Neural crest cell (in vitro differentiated cells): ENCODE results near the gene TANC1. TPM values are rescaled to one million over a fixed set of nuclear protein-coding genes. Genes with fewer than 3 reads are reported as not detected.

ENCODE experiments used
- DNase-seq: peaks from one replicate; pipeline ENCODE4 v3.0.0; 2021; ENCODE audit warnings: low read depth, mixed read lengths, low spot score
- H3K27ac Mint-ChIP-seq: one replicate; pipeline ENCODE4 v1.8.0; 2021; ENCODE audit warnings: mild to moderate bottlenecking, mixed read lengths; ENCODE audit not compliant: unreplicated experiment
- H3K27me3 Mint-ChIP-seq: 2 replicates; pipeline ENCODE4 v1.8.0; 2021; ENCODE audit warnings: low read depth, mild to moderate bottlenecking, mixed read lengths
- H3K36me3 Mint-ChIP-seq: 2 replicates; pipeline ENCODE4 v1.8.0; 2021; ENCODE audit warnings: low read depth, mild to moderate bottlenecking, mixed read lengths
- H3K4me1 Mint-ChIP-seq: 2 replicates; pipeline ENCODE4 v1.8.0; 2021; ENCODE audit warnings: mixed read lengths
- H3K4me3 Mint-ChIP-seq: one replicate; pipeline ENCODE4 v1.8.0; 2021; ENCODE audit warnings: mild to moderate bottlenecking, mixed read lengths
- H3K9me3 Mint-ChIP-seq: 2 replicates; pipeline ENCODE4 v1.8.0; 2021; ENCODE audit warnings: mixed read lengths
- CTCF ChIP-seq: fragments of 200-600 bp; sonication (generic); conservative IDR thresholded peaks from 2 replicates; pipeline ENCODE4 v1.5.0; 2021; ENCODE audit warnings: antibody characterized with exemption, mild to moderate bottlenecking
- total RNA-seq: library from RNA; stranded (reverse); gene quantifications from 2 replicates; pipeline ENCODE4 v1.2.1, GENCODE V29; 2021

Gene TANC1
- total RNA-seq, 1 donor from 2014 or later, result 13.2 TPM

- DNase-seq, result no peak
- Mint-ChIP-seq H3K27ac (no peak overlapping the region), H3K27me3 (no peaks in the 10 kb centered on the region), H3K36me3 (no peaks in the 10 kb centered on the region), H3K4me3 (no peak overlapping the region), H3K9me3 (no peaks in the 10 kb centered on the region), H3K4me1 (peaks cover 47% of the 10 kb centered on the region)
- no peak for TF ChIP-seq CTCF
Measured at GRCh38 chr2:159153463-159153862, 185.0 kb downstream of the TANC1 start.

GRCh38 chr2:159153951-159154350 lies 185.5 kb downstream of the TANC1 start:
- no peak for DNase-seq
- H3K4me1 Mint-ChIP-seq, result peaks cover 47% of the 10 kb centered on the region
- H3K27me3 Mint-ChIP-seq, result no peaks in the 10 kb centered on the region
- H3K27ac Mint-ChIP-seq, result no peak overlapping the region
- no peak overlapping the region for H3K4me3 Mint-ChIP-seq
- TF ChIP-seq CTCF, result no peak
- no peaks in the 10 kb centered on the region for H3K36me3 Mint-ChIP-seq
- no peaks in the 10 kb centered on the region for H3K9me3 Mint-ChIP-seq

GRCh38 chr2:159154366-159154765 lies 185.9 kb downstream of the TANC1 start:
- Mint-ChIP-seq H3K36me3 (no peaks in the 10 kb centered on the region), H3K4me1 (peaks cover 47% of the 10 kb centered on the region), H3K4me3 (no peak overlapping the region), H3K9me3 (no peaks in the 10 kb centered on the region), H3K27ac (no peak overlapping the region), H3K27me3 (no peaks in the 10 kb centered on the region)
- TF ChIP-seq CTCF, result no peak
- DNase-seq, result no peak

GRCh38 chr2:159155320-159155719 lies 186.9 kb downstream of the TANC1 start:
- no peak for DNase-seq
- no peaks in the 10 kb centered on the region for H3K36me3 Mint-ChIP-seq
- H3K4me1 Mint-ChIP-seq, result peaks cover 47% of the 10 kb centered on the region
- TF ChIP-seq CTCF, result no peak
- no peak overlapping the region for H3K27ac Mint-ChIP-seq
- no peaks in the 10 kb centered on the region for H3K9me3 Mint-ChIP-seq
- no peaks in the 10 kb centered on the region for H3K27me3 Mint-ChIP-seq
- H3K4me3 Mint-ChIP-seq, result no peak overlapping the region

GRCh38 chr2:159155791-159156190 lies 187.4 kb downstream of the TANC1 start:
- TF ChIP-seq CTCF, result no peak
- Mint-ChIP-seq H3K4me3 (no peak overlapping the region), H3K27ac (no peak overlapping the region), H3K36me3 (no peaks in the 10 kb centered on the region), H3K9me3 (no peaks in the 10 kb centered on the region), H3K27me3 (no peaks in the 10 kb centered on the region), H3K4me1 (peaks cover 46% of the 10 kb centered on the region)
- DNase-seq, result no peak

GRCh38 chr2:159156834-159157233 lies 188.4 kb downstream of the TANC1 start:
- Mint-ChIP-seq H3K4me1 (peaks cover 38% of the 10 kb centered on the region), H3K27ac (no peak overlapping the region)

More at GRCh38 chr2:159156834-159157233, 188.4 kb downstream of the TANC1 start:
- Mint-ChIP-seq H3K9me3 (no peaks in the 10 kb centered on the region), H3K27me3 (no peaks in the 10 kb centered on the region), H3K36me3 (no peaks in the 10 kb centered on the region), H3K4me3 (no peak overlapping the region)
- no peak for DNase-seq
- no peak for TF ChIP-seq CTCF
